Caki2 (cell line): ENCODE measurements around the gene POLK. TPM values are rescaled to one million over a fixed set of nuclear protein-coding genes. Genes with fewer than 3 reads are reported as not detected.
A peak's percentile ranks its signal among the peaks of the same experiment; 100 is the strongest.
"Not testable (repeated sequence)": the region's sequence is repeated elsewhere in the genome, so short reads cannot be mapped to it uniquely, and the experiment has no call there.

ENCODE experiments used
- DNase-seq: peaks from one replicate; pipeline ENCODE4 v3.0.0-alpha.2; 2015; ENCODE audit warnings: low read depth
- in situ Hi-C: cut with HindIII; loops from 2 replicates; pipeline ENCODE4 v1.10.0; 2016; ENCODE audit warnings: low sequenced_read_pairs, low pct_unique_long_range_greater_than_20kb, mixed read lengths
- total RNA-seq: library from RNA; depleted of rRNA; stranded (reverse); fragments of >200 nt; shearing (Covaris generic); gene quantifications from 2 replicates; pipeline ENCODE4 v1.2.3, GENCODE V29; 2014; ENCODE audit warnings: low replicate concordance; rRNA removed

Gene POLK
- total RNA-seq, result 7.1 and 12.8 TPM in 2 replicates

GRCh38 chr5:75511435-75512382 lies at the start of gene POLK, which contains the start of gene CERT1:
TSS of gene POLK (plus strand) at chr5:75511891.
TSS of gene CERT1 (minus strand) at chr5:75511629. CDS start at chr5:75511207, 422 bp downstream.
- in situ Hi-C loops, result no loop called here
- peak; percentile 97 for DNase-seq

- in situ Hi-C loops, result no loop called here
- peak; percentile 2 for DNase-seq
These were observed 48.0 kb upstream of the POLK start for GRCh38 chr5:75463726-75464125.

- no peak for DNase-seq
- in situ Hi-C loops, result no loop called here
These were observed 46.2 kb upstream of the POLK start for GRCh38 chr5:75465480-75465879.

GRCh38 chr5:75466006-75466716 lies 45.5 kb upstream of the POLK start:
- in situ Hi-C loops, result no loop called here
- no peak for DNase-seq

GRCh38 chr5:75468593-75468992 lies 43.1 kb upstream of the POLK start:
- DNase-seq, result no peak
- in situ Hi-C loops, result no loop called here

- in situ Hi-C loops, result no loop called here
- DNase-seq, result peak; percentile 7
These were observed 42.7 kb upstream of the POLK start for GRCh38 chr5:75469017-75469416.

- in situ Hi-C loops, result no loop called here
- DNase-seq, result no peak
These were observed 40.5 kb upstream of the POLK start for GRCh38 chr5:75471193-75471592.

- in situ Hi-C loops, result no loop called here
- DNase-seq, result no peak
These were observed 38.7 kb upstream of the POLK start for GRCh38 chr5:75472973-75473372.

GRCh38 chr5:75473463-75473862 lies 38.2 kb upstream of the POLK start:
- in situ Hi-C loops, result no loop called here
- DNase-seq, result peak; percentile 2

- in situ Hi-C loops, result no loop called here
- DNase-seq, result no peak
These were observed 36.3 kb upstream of the POLK start for GRCh38 chr5:75475364-75475763.

GRCh38 chr5:75481024-75481423 lies 30.7 kb upstream of the POLK start:
- in situ Hi-C loops, result no loop called here
- DNase-seq, result no peak

GRCh38 chr5:75482482-75482881 lies 29.2 kb upstream of the POLK start:
- in situ Hi-C loops, result no loop called here

GRCh38 chr5:75484605-75485004 lies 27.1 kb upstream of the POLK start:
- DNase-seq, result no peak
- in situ Hi-C loops, result no loop called here

More at GRCh38 chr5:75482482-75482881, 29.2 kb upstream of the POLK start:
- DNase-seq, result no peak

GRCh38 chr5:75489847-75490246 lies 21.8 kb upstream of the POLK start:
- DNase-seq, in situ Hi-C loops: not testable (repeated sequence)

GRCh38 chr5:75491621-75492020 lies 20.1 kb upstream of the POLK start:
- DNase-seq, result no peak
- in situ Hi-C loops, result no loop called here

GRCh38 chr5:75496026-75496425 lies 15.7 kb upstream of the POLK start:
- in situ Hi-C loops, result no loop called here
- no peak for DNase-seq

GRCh38 chr5:75498208-75498777 lies 13.4 kb upstream of the POLK start:
- DNase-seq, result no peak
- in situ Hi-C loops, result no loop called here

- in situ Hi-C loops, result not testable (repeated sequence)
These were observed 12.8 kb upstream of the POLK start for GRCh38 chr5:75498875-75499274.

GRCh38 chr5:75505112-75505511 lies 6.6 kb upstream of the POLK start:
- in situ Hi-C loops, DNase-seq: not testable (repeated sequence)

More at GRCh38 chr5:75498875-75499274, 12.8 kb upstream of the POLK start:
- DNase-seq, result not testable (repeated sequence)
